H9 (cell line): Measurements from ENCODE around the gene SLC44A1. TPM values are rescaled to one million over a fixed set of nuclear protein-coding genes. Genes with fewer than 3 reads are reported as not detected.

Experiments
- DNase-seq: peaks from one replicate; pipeline ENCODE4 v3.0.0-alpha.2; 2017
- H2AFZ ChIP-seq: one replicate; pipeline ENCODE4 v1.6.1; 2013; ENCODE audit warnings: mild to moderate bottlenecking, low read length, control low read depth, moderate library complexity
- H2AK5ac ChIP-seq: 2 replicates; pipeline ENCODE4 v1.6.1; 2013; ENCODE audit warnings: low read length, control low read depth, mixed read lengths; ENCODE audit not compliant: insufficient read length
- H2BK120ac ChIP-seq: one replicate; pipeline ENCODE4 v1.6.1; 2013; ENCODE audit warnings: low read depth, mild to moderate bottlenecking, low read length, control low read depth, inconsistent platforms; ENCODE audit not compliant: poor library complexity, severe bottlenecking
- H2BK12ac ChIP-seq: 2 replicates; pipeline ENCODE4 v1.6.1; 2013; ENCODE audit warnings: low read length, control low read depth, mixed read lengths, low read depth; ENCODE audit not compliant: insufficient read length
- H2BK15ac ChIP-seq: 2 replicates; pipeline ENCODE4 v1.6.1; 2013; ENCODE audit warnings: low read depth, low read length, control low read depth
- H2BK20ac ChIP-seq: one replicate; pipeline ENCODE4 v1.6.1; 2013; ENCODE audit warnings: low read depth, mild to moderate bottlenecking, low read length, control low read depth, inconsistent platforms; ENCODE audit not compliant: poor library complexity, severe bottlenecking
- H2BK5ac ChIP-seq: 2 replicates; pipeline ENCODE4 v1.6.1; 2013; ENCODE audit warnings: low read length, control low read depth, mixed read lengths; ENCODE audit not compliant: insufficient read length
- H3K14ac ChIP-seq: 2 replicates; pipeline ENCODE4 v1.6.1; 2013; ENCODE audit warnings: low read length, control low read depth; ENCODE audit not compliant: insufficient read depth
- H3K18ac ChIP-seq: 2 replicates; pipeline ENCODE4 v1.6.1; 2013; ENCODE audit warnings: low read depth, mild to moderate bottlenecking, mixed read lengths, low read length, control low read depth; ENCODE audit not compliant: insufficient read length
- H3K23ac ChIP-seq: 2 replicates; pipeline ENCODE4 v1.6.1; 2013; ENCODE audit warnings: low read length, control low read depth, mixed read lengths, low read depth; ENCODE audit not compliant: insufficient read length
- H3K23me2 ChIP-seq: 2 replicates; pipeline ENCODE4 v1.6.1; 2013; ENCODE audit warnings: low read depth, mild to moderate bottlenecking, mixed read lengths, low read length, control low read depth; ENCODE audit not compliant: insufficient read length, poor library complexity, severe bottlenecking
- H3K27ac ChIP-seq: 2 replicates; pipeline ENCODE4 v1.5.1; 2013; ENCODE audit warnings: low read length, control low read depth, mixed read lengths, low read depth; ENCODE audit not compliant: insufficient read length
- H3K27me3 ChIP-seq: 2 replicates; pipeline ENCODE4 v1.6.1; 2013; ENCODE audit warnings: low read length, control low read depth, inconsistent platforms; ENCODE audit not compliant: insufficient read depth
- H3K4ac ChIP-seq: 2 replicates; pipeline ENCODE4 v1.6.1; 2013; ENCODE audit warnings: low read depth, mild to moderate bottlenecking, control low read depth, inconsistent platforms, low read length, moderate library complexity
- H3K4me1 ChIP-seq: 2 replicates; pipeline ENCODE4 v1.6.1; 2013; ENCODE audit warnings: low read length, control low read depth, inconsistent platforms; ENCODE audit not compliant: insufficient read depth
- H3K4me2 ChIP-seq: 2 replicates; pipeline ENCODE4 v1.6.1; 2013; ENCODE audit warnings: low read length, control low read depth, mixed read lengths; ENCODE audit not compliant: insufficient read length, insufficient read depth
- H3K56ac ChIP-seq: 2 replicates; pipeline ENCODE4 v1.6.1; 2013; ENCODE audit warnings: low read depth, mild to moderate bottlenecking, mixed read lengths, low read length, control low read depth; ENCODE audit not compliant: insufficient read length
- H3K79me1 ChIP-seq: 2 replicates; pipeline ENCODE4 v1.6.1; 2013; ENCODE audit warnings: low read depth, mild to moderate bottlenecking, moderate library complexity, low read length, control low read depth, inconsistent platforms; ENCODE audit not compliant: insufficient read depth, poor library complexity, severe bottlenecking
- H3K79me2 ChIP-seq: 2 replicates; pipeline ENCODE4 v1.6.1; 2013; ENCODE audit warnings: low read length, control low read depth, inconsistent platforms; ENCODE audit not compliant: insufficient read depth
- H3K9ac ChIP-seq: 2 replicates; pipeline ENCODE4 v1.6.1; 2013; ENCODE audit warnings: low read length, control low read depth, mixed read lengths; ENCODE audit not compliant: insufficient read length; ENCODE audit errors: extremely low read depth
- H3K9me3 ChIP-seq: one replicate; pipeline ENCODE4 v1.6.1; 2013; ENCODE audit warnings: low read depth, low read length, inconsistent platforms; ENCODE audit not compliant: control insufficient read depth
- H3T11ph ChIP-seq: one replicate; pipeline ENCODE4 v1.6.1; 2013; ENCODE audit warnings: mild to moderate bottlenecking, low read length, control low read depth, inconsistent platforms
- H4K20me1 ChIP-seq: one replicate; pipeline ENCODE4 v1.6.1; 2013; ENCODE audit not compliant: control insufficient read depth, insufficient read length, insufficient read depth
- H4K5ac ChIP-seq: 2 replicates; pipeline ENCODE4 v1.6.1; 2013; ENCODE audit warnings: low read depth, mild to moderate bottlenecking, mixed read lengths, low read length, control low read depth; ENCODE audit not compliant: insufficient read length
- H4K8ac ChIP-seq: replicated peaks from 2 replicates; pipeline ENCODE4 v1.6.1; 2013; ENCODE audit warnings: low read length, control low read depth, mixed read lengths, low read depth; ENCODE audit not compliant: insufficient read length
- H4K91ac ChIP-seq: 2 replicates; pipeline ENCODE4 v1.6.1; 2013; ENCODE audit warnings: low read depth, mild to moderate bottlenecking, moderate library complexity, mixed read lengths, low read length, control low read depth; ENCODE audit not compliant: insufficient read length
- H3K27ac Mint-ChIP-seq, 3 experiments: 2 replicates in 2 of 3; 3 replicates in 1 of 3; pipeline ENCODE4 v1.8.0; 2020 to 2021; ENCODE audit warnings: mixed read lengths in 3 of 3, mild to moderate bottlenecking in 1 of 3, moderate library complexity in 1 of 3
- H3K27me3 Mint-ChIP-seq: 2 replicates; pipeline ENCODE4 v1.8.0; 2021; ENCODE audit warnings: low read depth, mild to moderate bottlenecking, moderate library complexity, mixed read lengths
- H3K36me3 Mint-ChIP-seq, 3 experiments: 2 replicates in 2 of 3; 3 replicates in 1 of 3; pipeline ENCODE4 v1.8.0; 2020 to 2021; ENCODE audit warnings: low read depth in 3 of 3, mixed read lengths in 3 of 3; ENCODE audit not compliant: insufficient read depth in 1 of 3
- H3K4me1 Mint-ChIP-seq, 2 experiments: 2 replicates each; pipeline ENCODE4 v1.8.0; 2020; ENCODE audit warnings: mixed read lengths in 2 of 2
- H3K4me3 Mint-ChIP-seq, 2 experiments: 2 replicates in 1 of 2; 3 replicates in 1 of 2; pipeline ENCODE4 v1.8.0; 2020 to 2021; ENCODE audit warnings: mild to moderate bottlenecking in 2 of 2, mixed read lengths in 2 of 2, moderate library complexity in 1 of 2
- H3K9me3 Mint-ChIP-seq, 2 experiments: 2 replicates in 1 of 2; 3 replicates in 1 of 2; pipeline ENCODE4 v1.8.0; 2020; ENCODE audit warnings: mild to moderate bottlenecking in 2 of 2, mixed read lengths in 2 of 2, moderate library complexity in 1 of 2
- CTCF ChIP-seq: fragments of 200-600 bp; sonication (generic); conservative IDR thresholded peaks from 3 replicates; pipeline ENCODE4 v1.8.0; 2021; ENCODE audit warnings: antibody characterized with exemption, mild to moderate bottlenecking
- WGBS: extraction: QIAGEN DNeasy Blood & Tissue Kit; methylation state at CpG from one replicate; pipeline ENCODE4 v1.1.7; 2013; ENCODE audit warnings: missing lambda C conversion rate, low lambda C conversion rate, mixed read lengths; ENCODE audit not compliant: insufficient read length; ENCODE audit errors: extremely low coverage; 5-methylcytosine and 5-hydroxymethylcytosine counted together
- total RNA-seq: library from RNA; stranded (reverse); gene quantifications from 2 replicates; pipeline ENCODE4 v1.2.1, GENCODE V29; 2021

The SLC44A1 gene
- total RNA-seq, 1 experiment from 2014 or later, result 60.7 TPM

GRCh38 chr9:105270711-105271110 lies 26.3 kb downstream of the SLC44A1 start:
- Histone ChIP-seq H2AFZ (no peak overlapping the region), H2BK20ac (no peak overlapping the region), H3K79me1 (peaks cover 5% of the 10 kb centered on the region), H2BK5ac (no peak overlapping the region), H3K4me2 (no peak overlapping the region), H4K8ac (no peak overlapping the region), H4K5ac (no peak overlapping the region), H3T11ph (no peak overlapping the region), H3K27ac (no peak overlapping the region), H3K9ac (no peak overlapping the region), H4K91ac (no peak overlapping the region), H4K20me1 (no peaks in the 10 kb centered on the region), H3K9me3 (no peaks in the 10 kb centered on the region), H3K18ac (no peak overlapping the region), H3K27me3 (no peaks in the 10 kb centered on the region), H2BK12ac (no peak overlapping the region), H3K56ac (no peak overlapping the region), H3K79me2 (peaks cover 6% of the 10 kb centered on the region; the same call in 1 of the 2 replicates), H3K14ac (no peak overlapping the region), H2BK120ac (no peak overlapping the region), H3K4ac (no peak overlapping the region), H2AK5ac (no peak overlapping the region), H2BK15ac (no peak overlapping the region), H3K23me2 (no peaks in the 10 kb centered on the region), H3K4me1 (no peaks in the 10 kb centered on the region; the same call in 1 of the 2 replicates), H3K23ac (no peak overlapping the region)
- Mint-ChIP-seq H3K4me3 (no peak overlapping the region), H3K27me3 (no peaks in the 10 kb centered on the region), H3K9me3 (no peaks in the 10 kb centered on the region), H3K36me3 (no peaks in the 10 kb centered on the region), H3K4me1 (peaks cover 31 to 38% of the 10 kb centered on the region in 2 experiments), H3K27ac (peak overlapping the region in 1 of 3 experiments; percentile 44; a peak in 2 of 7 replicates)
- no CpG with 5 or more reads among the region's 4 CpGs for WGBS
- no peak for TF ChIP-seq CTCF
- no peak for DNase-seq
